Astrocyte (in vitro differentiated cells and primary cell): ENCODE measurements around the gene TBC1D16.

Experiments
- EZH2 ChIP-seq: IDR thresholded peaks from 2 replicates; pipeline ENCODE4 v1.6.1; 2012; ENCODE audit warnings: mild to moderate bottlenecking, low read length, inconsistent platforms; ENCODE audit not compliant: insufficient read depth
- TF ChIP-seq, protein P1 (sequence below): IDR thresholded peaks from 2 replicates; pipeline ENCODE4 v1.5.1; 2011; ENCODE audit warnings: low read depth, mild to moderate bottlenecking, inconsistent platforms, low read length, moderate library complexity; ENCODE audit not compliant: insufficient read depth

GRCh38 chr17:79934653-79934970, 101.1 kb downstream of the TBC1D16 start:
- TF ChIP-seq, protein P1, sequence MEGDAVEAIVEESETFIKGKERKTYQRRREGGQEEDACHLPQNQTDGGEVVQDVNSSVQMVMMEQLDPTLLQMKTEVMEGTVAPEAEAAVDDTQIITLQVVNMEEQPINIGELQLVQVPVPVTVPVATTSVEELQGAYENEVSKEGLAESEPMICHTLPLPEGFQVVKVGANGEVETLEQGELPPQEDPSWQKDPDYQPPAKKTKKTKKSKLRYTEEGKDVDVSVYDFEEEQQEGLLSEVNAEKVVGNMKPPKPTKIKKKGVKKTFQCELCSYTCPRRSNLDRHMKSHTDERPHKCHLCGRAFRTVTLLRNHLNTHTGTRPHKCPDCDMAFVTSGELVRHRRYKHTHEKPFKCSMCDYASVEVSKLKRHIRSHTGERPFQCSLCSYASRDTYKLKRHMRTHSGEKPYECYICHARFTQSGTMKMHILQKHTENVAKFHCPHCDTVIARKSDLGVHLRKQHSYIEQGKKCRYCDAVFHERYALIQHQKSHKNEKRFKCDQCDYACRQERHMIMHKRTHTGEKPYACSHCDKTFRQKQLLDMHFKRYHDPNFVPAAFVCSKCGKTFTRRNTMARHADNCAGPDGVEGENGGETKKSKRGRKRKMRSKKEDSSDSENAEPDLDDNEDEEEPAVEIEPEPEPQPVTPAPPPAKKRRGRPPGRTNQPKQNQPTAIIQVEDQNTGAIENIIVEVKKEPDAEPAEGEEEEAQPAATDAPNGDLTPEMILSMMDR: no peak
- TF ChIP-seq EZH2: no peak
